Immature natural killer cell (primary cell): ENCODE results near the gene THAP9. TPM values are rescaled to one million over a fixed set of nuclear protein-coding genes. Genes with fewer than 3 reads are reported as not detected.
"Not testable (repeated sequence)": the region's sequence is repeated elsewhere in the genome, so short reads cannot be mapped to it uniquely, and the experiment has no call there.

Source experiments
- DNase-seq, 3 donors: peaks; one replicate each; pipeline ENCODE4 v3.0.0; 2022; ENCODE audit warnings: mixed read lengths in 1 of 3
- H3K27ac Mint-ChIP-seq, 6 donors: one replicate each; pipeline ENCODE4 v1.8.0; 2020; ENCODE audit warnings: mixed read lengths in 6 of 6, mild to moderate bottlenecking in 5 of 6, inconsistent platforms in 4 of 6, moderate library complexity in 3 of 6
- H3K27me3 Mint-ChIP-seq, 3 donors: one replicate each; pipeline ENCODE4 v1.8.0; 2020 to 2021; ENCODE audit warnings: low read depth in 3 of 3, mild to moderate bottlenecking in 3 of 3, mixed read lengths in 3 of 3, moderate library complexity in 3 of 3, inconsistent platforms in 1 of 3
- H3K36me3 Mint-ChIP-seq, 3 donors: one replicate each; pipeline ENCODE4 v1.8.0; 2020; ENCODE audit warnings: mixed read lengths in 3 of 3, inconsistent platforms in 2 of 3, mild to moderate bottlenecking in 2 of 3
- H3K4me1 Mint-ChIP-seq, 2 donors: one replicate each; pipeline ENCODE4 v1.8.0; 2020; ENCODE audit warnings: inconsistent platforms in 2 of 2, mild to moderate bottlenecking in 2 of 2, mixed read lengths in 2 of 2, moderate library complexity in 1 of 2
- H3K4me3 Mint-ChIP-seq, 5 donors: one replicate each; pipeline ENCODE4 v1.8.0; 2020; ENCODE audit warnings: mild to moderate bottlenecking in 5 of 5, mixed read lengths in 5 of 5, inconsistent platforms in 3 of 5, moderate library complexity in 3 of 5
- H3K9me3 Mint-ChIP-seq, 6 donors: one replicate each; pipeline ENCODE4 v1.8.0; 2020; ENCODE audit warnings: mild to moderate bottlenecking in 6 of 6, mixed read lengths in 6 of 6, inconsistent platforms in 4 of 6, moderate library complexity in 3 of 6
- polyA plus RNA-seq, 3 donors: library from polyadenylated mRNA; unstranded; fragments of 300-500 nt; fragmentation: Illumina TruSeq; gene quantifications; one replicate each; pipeline ENCODE4 v1.2.3, GENCODE V29; 2021

THAP9 gene
- polyA plus RNA-seq: 1 to 10 TPM; 1.5 to 4.2 (median 2.1) TPM

DNA sequence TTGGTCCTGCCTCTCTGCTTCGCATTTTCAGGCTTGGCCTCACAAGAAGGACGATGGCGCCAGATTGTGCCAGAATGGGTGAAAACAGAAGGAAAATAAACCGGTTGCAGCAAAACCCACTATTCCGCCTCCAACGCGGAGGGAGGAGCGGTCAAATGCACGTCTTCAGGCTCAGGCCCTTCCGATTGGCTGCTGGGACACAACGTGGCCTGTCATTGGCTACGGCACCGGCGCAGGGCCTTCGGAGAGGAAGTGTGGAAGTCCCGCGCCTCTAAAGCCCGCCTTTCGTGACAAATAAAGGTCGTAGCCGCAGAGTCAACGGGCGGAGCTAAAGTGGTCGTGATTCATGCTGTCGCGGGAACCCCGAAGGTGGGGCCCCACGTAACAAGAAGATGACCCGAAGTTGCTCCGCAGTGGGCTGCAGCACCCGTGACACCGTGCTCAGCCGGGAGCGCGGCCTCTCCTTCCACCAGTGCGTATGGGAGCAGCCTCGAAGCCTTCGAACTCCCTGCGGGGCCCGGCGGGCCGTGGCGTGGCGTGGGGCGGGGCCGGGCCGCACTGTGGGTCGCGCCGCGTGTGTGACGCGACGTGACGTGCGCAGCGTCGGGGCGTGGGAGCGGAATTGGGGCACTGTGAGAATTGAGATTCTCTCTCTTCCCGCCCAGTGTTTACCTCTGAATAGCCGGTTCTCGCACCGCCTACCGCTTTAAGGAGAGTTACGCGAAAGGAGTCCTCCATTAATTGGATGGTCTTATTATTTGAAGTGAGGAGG, at the start of gene THAP9:
TSS of gene THAP9 (plus strand) at position 325 of the 772 bp plus-strand sequence. CDS start at position 393, 68 bp downstream.
- Mint-ChIP-seq H3K27ac (no peak within 1 kb of the TSS), H3K4me3 (no peak within 1 kb of the TSS), H3K27me3 (peaks cover 0 to 4% (median 2%) of the 10 kb centered on the region in 3 donors), H3K36me3 (peaks cover 2 to 8% (median 5%) of the 10 kb centered on the region in 3 donors), H3K4me1 (peaks cover 9 to 26% of the 10 kb centered on the region in 2 donors), H3K9me3 (no peaks in the 10 kb centered on the region)
- DNase-seq: peak; percentile 97 to 98 (median 98)

GRCh38 chr4:82851318-82851717, 49.2 kb upstream of the THAP9 start:
- H3K36me3 Mint-ChIP-seq: peaks cover 38 to 61% (median 55%) of the 10 kb centered on the region in 3 donors
- no peaks in the 10 kb centered on the region for H3K4me1 Mint-ChIP-seq
- no peaks in the 10 kb centered on the region for H3K9me3 Mint-ChIP-seq
- H3K27me3 Mint-ChIP-seq: no peaks in the 10 kb centered on the region
- DNase-seq: no peak
- no peak overlapping the region for H3K4me3 Mint-ChIP-seq
- H3K27ac Mint-ChIP-seq: peak overlapping the region in 2 of 6 donors; percentile 1 to 22

DNA sequence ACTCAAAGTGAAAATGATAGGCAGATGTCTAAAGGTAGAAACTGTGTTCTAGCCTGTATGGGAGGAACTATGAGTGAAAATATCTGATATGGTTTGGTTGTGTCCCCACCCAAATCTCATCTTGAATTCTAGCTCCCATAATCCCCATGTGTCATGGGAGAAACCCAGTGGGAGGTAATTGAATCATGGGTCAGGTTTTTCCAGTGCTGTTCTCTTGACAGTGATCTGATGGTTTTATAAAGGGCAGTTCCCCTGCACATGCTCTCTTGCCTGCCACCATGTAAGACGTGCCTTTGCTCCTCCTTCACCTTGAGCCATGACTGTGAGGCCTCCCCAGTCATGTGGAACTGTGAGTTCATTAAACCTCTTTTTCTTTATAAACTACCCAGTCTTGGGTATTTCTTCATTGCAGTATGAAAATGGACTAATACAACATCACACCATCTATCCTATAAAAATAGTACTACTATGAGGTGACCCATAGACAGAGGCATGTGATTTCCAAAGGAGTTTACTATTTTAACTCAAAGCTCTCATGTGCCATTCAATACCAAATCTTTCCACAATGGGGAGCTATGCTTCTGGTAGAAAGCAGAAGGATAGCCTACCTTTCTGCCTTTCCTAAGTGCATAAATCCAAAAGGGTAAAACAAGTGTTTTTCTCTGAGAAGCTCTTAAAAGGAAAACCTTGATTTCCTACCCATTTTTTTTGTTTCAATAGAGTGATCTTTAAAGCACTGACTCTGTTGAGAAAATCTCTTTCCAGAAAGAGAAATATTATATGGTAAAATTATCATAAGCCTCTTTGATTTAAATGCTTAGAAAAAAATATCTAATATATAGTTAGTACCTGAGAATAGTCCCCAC, 48.4 kb upstream of the THAP9 start:
- H3K27ac Mint-ChIP-seq: peak overlapping the region in 4 of 6 donors; percentile 1 to 53 (median 26)
- no peaks in the 10 kb centered on the region for H3K9me3 Mint-ChIP-seq
- DNase-seq: peak; percentile 11 to 26 (median 14)
- H3K4me1 Mint-ChIP-seq: no peaks in the 10 kb centered on the region
- no peaks in the 10 kb centered on the region for H3K27me3 Mint-ChIP-seq
- H3K4me3 Mint-ChIP-seq: no peak overlapping the region
- peaks cover 36 to 57% (median 52%) of the 10 kb centered on the region in 3 donors for H3K36me3 Mint-ChIP-seq

DNA sequence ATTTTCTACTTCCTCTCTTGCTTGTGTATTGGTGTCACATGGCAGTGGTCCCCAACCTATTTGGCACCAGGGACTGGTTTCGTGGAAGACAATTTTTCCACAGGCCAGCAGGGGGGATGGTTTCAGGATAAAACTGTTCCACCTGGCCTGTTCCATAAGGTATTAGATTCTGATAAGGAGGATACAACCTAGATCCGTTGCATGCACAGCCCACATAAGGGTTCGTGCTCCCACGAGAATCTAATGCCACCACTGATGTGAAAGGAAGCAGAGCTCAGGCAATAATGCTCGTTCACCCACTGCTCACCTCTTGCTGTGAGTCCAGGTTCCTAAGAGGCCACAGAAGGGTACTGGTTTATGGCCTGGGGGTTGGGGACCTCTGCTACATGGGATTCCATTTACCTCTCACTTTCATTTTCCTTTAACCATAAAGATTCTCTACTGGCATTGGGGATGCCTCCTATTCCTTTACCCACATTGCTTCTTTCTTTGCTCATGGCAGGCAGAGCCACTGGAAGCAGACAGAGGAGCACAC, 47.7 kb upstream of the THAP9 start:
- H3K9me3 Mint-ChIP-seq: no peaks in the 10 kb centered on the region
- H3K36me3 Mint-ChIP-seq: peaks cover 36 to 52% (median 44%) of the 10 kb centered on the region in 3 donors
- H3K4me3 Mint-ChIP-seq: no peak overlapping the region
- H3K27ac Mint-ChIP-seq: peak overlapping the region in 2 of 6 donors; percentile 17 to 46
- DNase-seq: no peak
- H3K27me3 Mint-ChIP-seq: no peaks in the 10 kb centered on the region
- no peaks in the 10 kb centered on the region for H3K4me1 Mint-ChIP-seq

DNA sequence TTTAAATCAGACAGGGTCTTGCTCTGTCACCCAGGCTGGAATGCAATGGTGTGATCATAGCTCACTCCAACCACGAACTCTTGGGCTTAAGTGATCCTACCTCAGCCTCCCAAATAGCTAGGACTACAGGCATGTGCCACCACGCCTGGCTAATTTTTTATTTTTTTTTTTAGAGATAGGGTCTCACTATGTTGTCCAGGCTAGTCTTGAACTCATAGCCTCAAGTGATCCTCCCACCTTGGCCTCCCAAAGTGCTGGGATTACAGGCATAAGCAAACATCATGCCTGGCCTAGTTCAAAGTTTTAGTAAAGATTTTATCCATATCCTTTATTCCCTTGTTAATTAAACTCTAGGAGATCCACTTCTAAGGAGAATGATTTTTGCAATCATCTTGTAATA, 40.0 kb upstream of the THAP9 start:
- DNase-seq, H3K27me3 Mint-ChIP-seq, H3K4me1 Mint-ChIP-seq: not testable (repeated sequence)

GRCh38 chr4:82861529-82861928, 39.0 kb upstream of the THAP9 start:
- peaks cover 10 to 15% of the 10 kb centered on the region in 2 donors for H3K4me1 Mint-ChIP-seq
- peak overlapping the region in 3 of 6 donors; percentile 15 to 69 (median 52) for H3K27ac Mint-ChIP-seq
- no peaks in the 10 kb centered on the region for H3K9me3 Mint-ChIP-seq
- H3K4me3 Mint-ChIP-seq: no peak overlapping the region
- no peak for DNase-seq
- H3K27me3 Mint-ChIP-seq: no peaks in the 10 kb centered on the region
- peaks cover 21 to 34% (median 23%) of the 10 kb centered on the region in 3 donors for H3K36me3 Mint-ChIP-seq

More for the DNA sequence above, 40.0 kb upstream of the THAP9 start:
- H3K4me3 Mint-ChIP-seq, H3K27ac Mint-ChIP-seq, H3K9me3 Mint-ChIP-seq: not testable (repeated sequence)
- peaks cover 23 to 34% (median 24%) of the 10 kb centered on the region in 3 donors for H3K36me3 Mint-ChIP-seq

DNA sequence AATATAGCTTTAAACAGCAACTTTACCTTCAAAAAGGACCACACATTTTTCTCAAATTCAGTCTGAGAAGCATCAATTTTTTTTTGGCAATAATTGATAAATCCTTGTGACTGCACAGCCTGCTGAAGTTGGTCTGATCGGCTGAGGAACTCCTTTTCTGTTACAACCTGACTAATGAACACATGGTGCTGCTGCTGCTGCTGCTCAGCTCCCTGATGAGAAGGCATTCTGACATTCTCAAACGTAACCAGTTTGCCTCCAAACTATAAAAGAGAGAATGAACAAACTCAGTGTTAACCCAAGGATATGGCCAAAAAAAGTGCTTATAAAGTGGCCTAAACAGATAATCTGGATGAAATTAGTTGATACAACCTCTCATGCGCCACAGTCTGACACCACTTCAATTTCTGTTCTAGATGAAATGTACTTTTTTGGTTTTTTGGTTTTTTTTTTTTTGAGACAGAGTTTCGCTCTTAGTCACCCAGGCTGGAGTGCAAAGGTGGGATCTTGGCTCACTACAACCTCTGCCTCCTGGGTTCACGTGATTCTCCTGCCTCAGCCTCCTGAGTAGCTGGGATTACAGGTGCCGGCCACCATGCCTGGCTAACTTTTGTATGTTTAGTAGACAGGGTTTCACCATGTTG, 36.1 kb upstream of the THAP9 start:
- Mint-ChIP-seq H3K27ac (peak overlapping the region in 4 of 6 donors; percentile 12 to 82 (median 60)), H3K27me3 (no peaks in the 10 kb centered on the region), H3K4me3 (no peak overlapping the region), H3K9me3 (no peaks in the 10 kb centered on the region), H3K4me1 (peaks cover 10 to 15% of the 10 kb centered on the region in 2 donors), H3K36me3 (peaks cover 23 to 40% (median 34%) of the 10 kb centered on the region in 3 donors)
- no peak for DNase-seq

DNA sequence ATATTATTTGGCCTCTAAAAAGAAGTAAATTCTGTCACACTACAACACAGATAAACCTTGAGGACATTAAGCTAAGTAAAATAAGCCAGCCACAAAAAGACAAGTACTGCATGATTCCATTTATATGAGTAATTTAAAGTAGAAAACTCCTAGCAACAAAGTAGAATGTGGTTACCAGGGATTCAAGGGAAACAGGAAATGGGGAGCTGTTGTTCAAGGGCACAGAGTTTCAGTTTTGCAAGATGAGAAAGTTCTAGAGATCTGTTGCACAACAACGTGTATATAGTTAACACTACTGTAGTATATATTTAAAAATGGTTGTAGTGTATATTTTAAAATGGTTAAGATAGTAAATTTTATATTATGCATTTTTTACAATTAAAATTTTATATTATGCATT, 34.9 kb upstream of the THAP9 start:
- H3K4me3 Mint-ChIP-seq: peak overlapping the region in 1 of 5 donors; percentile 48
- H3K9me3 Mint-ChIP-seq: no peaks in the 10 kb centered on the region
- H3K4me1 Mint-ChIP-seq: peaks cover 10 to 15% of the 10 kb centered on the region in 2 donors
- peaks cover 31 to 48% (median 37%) of the 10 kb centered on the region in 3 donors for H3K36me3 Mint-ChIP-seq
- peak overlapping the region in 5 of 6 donors; percentile 61 to 90 (median 78) for H3K27ac Mint-ChIP-seq
- no peak for DNase-seq
- no peaks in the 10 kb centered on the region for H3K27me3 Mint-ChIP-seq

- Mint-ChIP-seq H3K27ac (peak overlapping the region in 3 of 6 donors; percentile 45 to 78 (median 61)), H3K36me3 (peaks cover 35 to 53% (median 41%) of the 10 kb centered on the region in 3 donors), H3K4me1 (peaks cover 10 to 15% of the 10 kb centered on the region in 2 donors)
- not testable (repeated sequence) for H3K27me3 Mint-ChIP-seq, H3K9me3 Mint-ChIP-seq, DNase-seq, H3K4me3 Mint-ChIP-seq
These were observed 34.5 kb upstream of the THAP9 start for GRCh38 chr4:82866033-82866432.

DNA sequence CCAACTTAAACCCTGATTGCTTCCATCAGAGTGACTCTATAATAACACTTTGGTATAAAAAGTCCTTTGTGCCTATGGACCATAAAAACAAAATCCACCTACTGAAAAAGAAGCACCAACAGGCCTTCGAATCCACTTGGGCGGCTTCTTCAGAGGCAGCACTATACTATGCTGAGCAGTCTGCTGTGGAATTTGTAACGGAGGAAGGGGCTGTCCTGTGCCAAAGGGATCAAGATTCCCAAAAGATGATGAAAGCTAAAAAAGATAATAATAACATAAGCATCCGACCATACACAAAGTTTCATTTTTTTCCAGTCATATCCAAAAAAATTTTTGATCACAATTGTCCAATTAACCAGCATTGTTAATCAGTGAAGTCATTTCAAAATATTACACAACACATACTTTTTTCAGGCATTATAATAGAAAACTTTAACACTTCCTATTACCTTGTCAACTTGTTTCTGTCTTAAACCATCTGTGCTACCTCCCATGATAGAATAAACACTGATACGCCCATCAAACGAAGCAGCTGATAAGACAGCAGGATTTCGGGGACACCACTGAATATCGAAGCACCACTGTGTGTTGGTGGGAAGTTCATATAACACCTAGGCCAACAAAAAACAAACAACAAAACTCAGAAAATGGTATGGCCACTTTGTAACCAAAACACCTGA, 33.7 kb upstream of the THAP9 start:
- H3K4me3 Mint-ChIP-seq: no peak overlapping the region
- H3K27ac Mint-ChIP-seq: peak overlapping the region in 1 of 6 donors; percentile 55
- no peaks in the 10 kb centered on the region for H3K9me3 Mint-ChIP-seq
- DNase-seq: no peak
- H3K36me3 Mint-ChIP-seq: peaks cover 31 to 50% (median 41%) of the 10 kb centered on the region in 3 donors
- H3K27me3 Mint-ChIP-seq: peaks cover 0 to 2% (median 2%) of the 10 kb centered on the region in 3 donors
- peaks cover 10 to 15% of the 10 kb centered on the region in 2 donors for H3K4me1 Mint-ChIP-seq

DNA sequence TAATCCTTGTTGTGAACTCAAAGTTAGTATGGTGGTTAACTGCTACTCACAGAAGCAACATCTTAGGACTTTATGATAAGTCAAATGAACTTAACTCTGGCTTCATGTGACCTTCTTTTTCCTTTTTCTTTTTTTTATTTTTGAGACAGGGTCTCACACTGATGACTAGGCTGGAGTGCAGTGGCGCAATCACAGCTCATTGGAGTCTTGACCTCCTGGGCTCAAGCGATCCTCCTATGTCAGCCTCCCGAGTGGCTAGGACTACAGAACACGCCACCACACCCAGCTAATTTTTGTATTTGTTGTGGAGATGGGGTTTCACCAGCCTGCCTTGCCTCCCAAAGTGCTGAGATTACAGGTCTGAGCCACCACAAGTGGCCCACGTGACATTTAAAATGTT, 32.0 kb upstream of the THAP9 start:
- Mint-ChIP-seq H3K4me3 (no peak overlapping the region), H3K27me3 (peaks cover 0 to 2% (median 2%) of the 10 kb centered on the region in 3 donors), H3K36me3 (peaks cover 31 to 45% (median 34%) of the 10 kb centered on the region in 3 donors), H3K4me1 (peaks cover 10 to 15% of the 10 kb centered on the region in 2 donors), H3K27ac (no peak overlapping the region), H3K9me3 (no peaks in the 10 kb centered on the region)
- DNase-seq: no peak

DNA sequence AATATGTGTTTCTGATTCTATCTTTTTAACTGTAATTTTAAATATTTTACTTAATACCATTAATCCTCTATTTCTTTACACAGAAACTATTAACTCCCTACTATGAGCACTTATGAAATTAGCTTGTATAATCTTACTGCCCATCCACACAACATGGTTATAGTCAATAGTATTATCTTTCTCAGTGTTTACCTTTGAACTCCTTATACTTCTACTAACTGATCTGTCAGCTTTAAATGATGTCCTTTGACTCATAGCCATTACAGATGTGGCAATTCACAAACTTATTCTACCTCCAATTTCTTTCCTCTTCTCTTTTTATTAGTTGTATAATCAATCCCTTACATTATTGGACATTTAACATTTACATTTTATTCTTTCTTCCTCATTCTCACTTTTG, 15.1 kb upstream of the THAP9 start:
- Mint-ChIP-seq H3K27ac (peak overlapping the region in 1 of 6 donors; percentile 2), H3K4me1 (peaks cover 43 to 84% of the 10 kb centered on the region in 2 donors), H3K9me3 (no peaks in the 10 kb centered on the region), H3K27me3 (peaks cover 3 to 7% (median 6%) of the 10 kb centered on the region in 3 donors), H3K36me3 (peaks cover 0 to 4% (median 0%) of the 10 kb centered on the region in 3 donors), H3K4me3 (no peak overlapping the region)
- DNase-seq: no peak
